CD4-positive, alpha-beta T cell treated with Interleukin-4 for 1 hour (primary cell): ENCODE data around the gene PHKA2.

Experiments
- DNase-seq, 2 donors: peaks; one replicate each; pipeline ENCODE4 v3.0.0-alpha.2; 2020 to 2022

PHKA2 gene

GRCh38 chrX:18929775-18930174 is 54.1 kb downstream of the PHKA2 start:
- DNase-seq: no peak

- no peak for DNase-seq
Observed at GRCh38 chrX:18927558-18927957, 56.4 kb downstream of the PHKA2 start.

- no peak for DNase-seq
Observed at GRCh38 chrX:18924507-18925088, 59.3 kb downstream of the PHKA2 start.

GRCh38 chrX:18920566-18920965 is 63.3 kb downstream of the PHKA2 start:
- no peak for DNase-seq

- no peak for DNase-seq
Observed at GRCh38 chrX:18920079-18920478, 63.8 kb downstream of the PHKA2 start.

DNA sequence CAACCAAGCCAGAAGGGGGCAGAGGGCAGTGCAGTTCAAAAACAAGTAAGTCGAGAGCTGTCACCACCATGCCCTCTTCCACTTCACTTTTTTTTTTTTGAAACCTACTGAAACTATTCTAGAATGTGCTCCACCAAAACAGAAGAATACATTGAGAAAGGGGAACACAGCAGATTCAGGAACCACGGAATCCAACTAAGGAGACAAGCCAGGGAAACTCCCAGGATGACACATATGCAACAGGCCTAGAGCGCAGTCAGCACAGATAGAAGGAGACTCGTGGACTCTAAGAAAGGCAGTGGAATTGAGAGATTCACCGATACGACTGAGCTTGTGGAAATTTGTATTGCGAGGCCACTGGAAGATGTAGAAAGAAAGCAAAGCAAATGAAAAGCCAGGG is 66.1 kb downstream of the PHKA2 start:
- DNase-seq: no peak

GRCh38 chrX:18906286-18906685 is 77.6 kb downstream of the PHKA2 start:
- no peak for DNase-seq

GRCh38 chrX:18900401-18900976 is 83.4 kb downstream of the PHKA2 start:
- DNase-seq: no peak

GRCh38 chrX:18899796-18900380 is 84.0 kb downstream of the PHKA2 start:
- no peak for DNase-seq

- no peak for DNase-seq
Observed at GRCh38 chrX:18898492-18898891, 85.4 kb downstream of the PHKA2 start.

DNA sequence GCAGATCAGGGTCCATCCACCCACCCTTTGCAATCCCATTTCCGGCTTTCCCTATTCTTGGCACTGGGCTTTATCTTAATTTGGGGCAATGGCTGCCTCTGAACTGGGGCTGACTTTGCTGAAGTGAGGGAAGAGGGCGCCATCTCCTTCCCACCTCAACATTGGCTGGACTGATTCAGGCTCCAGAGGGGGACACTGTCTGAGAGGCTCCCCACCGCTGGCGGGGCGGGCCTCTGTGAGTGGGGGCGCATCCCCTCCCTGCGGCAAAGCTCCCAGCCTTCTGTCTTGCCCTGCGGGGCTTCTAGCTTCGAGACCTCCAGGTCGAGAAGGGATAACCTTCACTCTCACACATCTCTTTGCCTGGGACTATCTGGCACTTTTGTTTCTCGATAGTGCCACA is 85.8 kb downstream of the PHKA2 start:
- no peak for DNase-seq

DNA sequence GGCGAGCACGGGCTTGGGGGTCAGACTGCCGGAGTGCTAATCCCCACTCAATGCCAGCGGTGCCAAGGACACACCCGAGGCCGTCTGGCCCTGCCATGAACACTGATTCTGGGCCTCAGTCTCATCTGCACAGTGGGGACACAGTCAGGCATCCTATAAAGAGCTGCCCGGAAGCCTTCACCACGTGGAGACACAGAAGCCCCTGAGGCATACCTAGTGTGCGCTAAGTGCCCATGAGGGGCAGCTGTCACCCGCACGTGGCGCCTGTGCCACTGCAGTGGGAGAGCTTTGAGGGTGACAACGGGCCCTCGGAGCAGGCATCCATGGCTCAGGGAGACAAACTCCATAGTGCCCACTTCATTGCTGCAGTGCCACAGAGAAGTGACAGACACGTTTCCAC is 86.3 kb downstream of the PHKA2 start:
- DNase-seq: no peak

GRCh38 chrX:18896680-18897544 is 87.0 kb downstream of the PHKA2 start:
- DNase-seq: no peak

DNA sequence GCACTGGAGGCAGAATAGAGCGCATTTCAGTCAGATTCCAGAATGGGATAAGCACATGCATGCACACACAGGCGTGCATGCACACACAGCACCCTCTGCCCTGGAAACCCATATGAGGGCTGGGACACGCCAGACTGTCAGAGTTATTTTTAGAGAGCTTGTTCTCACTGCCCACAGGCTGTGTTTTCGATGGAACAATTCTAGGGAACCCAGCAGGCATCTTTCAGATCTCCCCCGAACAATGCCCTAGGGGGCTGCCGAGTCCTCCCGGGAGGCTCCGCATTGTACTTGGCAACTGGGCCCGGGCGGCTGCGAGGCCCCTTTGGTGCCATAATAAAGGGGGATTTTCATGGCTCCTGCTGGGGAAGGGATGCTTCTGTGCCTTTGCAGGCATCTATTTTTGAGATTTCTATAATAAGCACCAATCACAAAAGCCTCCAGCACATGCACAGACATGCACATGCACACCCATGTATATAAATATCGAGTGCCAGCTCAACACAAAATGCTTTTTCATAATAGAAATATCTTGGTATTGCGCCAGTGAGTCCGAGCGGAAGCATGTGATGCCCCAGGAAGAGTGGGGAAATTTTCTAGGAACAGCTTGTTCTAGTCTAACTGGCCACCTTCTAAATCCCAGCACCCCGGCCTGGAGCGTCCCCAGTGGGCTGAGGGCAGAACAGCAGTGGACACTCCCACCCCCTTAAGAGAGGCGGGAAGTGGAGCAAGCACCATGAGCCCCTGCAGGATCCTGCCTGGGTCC is 88.5 kb downstream of the PHKA2 start:
- no peak for DNase-seq

- no peak for DNase-seq
Observed at GRCh38 chrX:18894156-18894555, 89.8 kb downstream of the PHKA2 start.

DNA sequence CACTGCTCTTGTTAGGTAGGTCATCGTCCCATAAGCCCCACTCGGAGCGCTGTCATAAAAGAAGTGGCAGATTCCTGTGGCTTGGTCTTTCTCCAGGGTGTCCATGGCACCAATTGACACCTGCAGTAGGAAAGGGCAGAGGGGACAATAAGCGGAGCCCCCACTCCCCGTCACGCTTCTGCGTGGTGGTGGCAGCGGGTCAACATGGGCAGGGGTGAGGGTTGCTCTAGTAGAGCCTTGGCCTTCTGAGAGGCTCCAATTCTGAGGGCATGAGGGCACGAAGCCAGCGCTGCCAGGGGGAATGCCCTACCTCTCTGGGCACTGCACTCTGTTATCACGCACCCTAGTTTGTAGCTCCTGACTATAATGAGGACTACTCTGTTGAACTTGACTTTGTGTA is 90.4 kb downstream of the PHKA2 start:
- no peak for DNase-seq

DNA sequence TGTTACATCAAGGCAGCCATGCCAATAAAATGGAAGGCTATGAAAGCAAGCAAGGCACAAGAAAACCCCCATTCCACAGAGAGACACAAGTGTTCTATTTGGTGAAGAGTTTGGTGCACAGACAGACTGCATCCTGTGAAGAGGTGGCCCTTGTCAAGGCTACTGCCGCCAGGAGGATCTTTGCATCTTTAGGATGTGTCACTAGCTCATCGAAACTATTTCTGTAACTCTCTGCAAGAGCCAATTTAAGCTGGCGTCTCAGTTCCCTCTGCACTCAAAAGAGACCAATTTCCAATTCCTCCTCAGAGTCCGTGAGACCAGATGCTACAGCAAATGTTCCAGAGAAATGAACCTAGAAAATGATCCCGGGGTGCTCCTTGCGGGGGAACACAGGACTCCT is 91.0 kb downstream of the PHKA2 start:
- DNase-seq: no peak

GRCh38 chrX:18891548-18891945 is 92.4 kb downstream of the PHKA2 start:
- DNase-seq: no peak

DNA sequence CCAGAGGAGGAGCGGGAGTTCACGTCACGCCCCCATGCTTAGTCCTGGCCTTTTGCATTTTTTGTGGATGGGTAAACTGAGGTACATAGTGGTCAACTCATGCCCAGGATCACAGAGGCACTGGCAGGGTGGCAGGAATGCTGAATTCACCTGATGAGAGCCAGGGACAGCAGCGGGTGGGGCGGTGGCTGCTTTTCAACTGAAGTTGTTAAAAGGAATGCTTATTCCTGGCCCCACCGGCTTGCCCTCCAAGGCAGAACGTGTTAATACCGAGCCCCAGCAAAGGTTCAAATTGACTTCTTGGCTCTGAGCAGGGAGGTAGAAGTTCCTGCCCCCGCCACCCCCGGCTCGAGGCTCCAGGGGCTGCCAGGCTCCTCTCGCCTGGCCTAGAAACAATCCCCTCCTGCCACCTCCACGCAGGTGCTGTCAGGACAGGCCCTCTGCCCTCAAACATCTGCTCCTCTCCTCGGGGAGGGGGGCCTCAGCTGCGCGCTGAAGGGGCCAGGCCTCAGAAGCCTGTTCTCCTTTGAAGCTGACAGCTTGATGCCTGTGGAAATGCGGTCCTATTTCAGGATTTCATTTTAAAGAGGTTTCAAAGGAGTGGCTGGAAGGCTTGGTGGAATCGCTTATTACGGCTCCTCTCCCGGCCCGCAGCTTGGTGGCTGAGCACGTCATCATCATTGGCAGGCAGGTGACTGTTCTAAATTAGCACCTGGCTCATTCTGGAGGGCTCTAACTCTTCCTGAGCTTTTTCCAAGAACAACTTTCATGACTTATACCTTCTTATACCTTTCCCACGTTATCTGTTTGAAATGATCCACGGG is 93.0 kb downstream of the PHKA2 start:
- DNase-seq: no peak

- no peak for DNase-seq
Observed at GRCh38 chrX:18890049-18890381, 93.9 kb downstream of the PHKA2 start.

- no peak for DNase-seq
Observed at GRCh38 chrX:18889346-18890048, 94.4 kb downstream of the PHKA2 start.

- DNase-seq: no peak
Observed at GRCh38 chrX:18888281-18888680, 95.6 kb downstream of the PHKA2 start.
